Measurements from ENCODE around the gene HYAL1. TPM values are rescaled to one million over a fixed set of nuclear protein-coding genes. Genes with fewer than 3 reads are reported as not detected.
"Not testable (repeated sequence)": the region's sequence is repeated elsewhere in the genome, so short reads cannot be mapped to it uniquely, and the experiment has no call there.

Gene HYAL1
- total RNA-seq, 1 donor from 2014 or later: 7.1 TPM

- Histone ChIP-seq H3K4me3 (ENCODE audit: low read depth, low read length) (no peak overlapping the region), H3K27me3 (ENCODE audit: control insufficient read depth, insufficient read depth, low read length) (no peaks in the 10 kb centered on the region), H3K36me3 (ENCODE audit: control insufficient read depth, insufficient read depth, low read length) (peaks cover 34% of the 10 kb centered on the region)
- DNase-seq (ENCODE audit: low read depth) (no peak), FAIRE-seq (no peak)
- TF ChIP-seq CTCF (IDR thresholded peaks at IDR 0.05; ENCODE audit: insufficient read depth, low read length, severe bottlenecking): no peak
These were observed 14.2 kb downstream of the HYAL1 start for GRCh38 chr3:50289130-50289529.

GRCh38 chr3:50288387-50289007 lies 14.9 kb downstream of the HYAL1 start:
- no peaks in the 10 kb centered on the region for H3K27me3 ChIP-seq (ENCODE audit: control insufficient read depth, insufficient read depth, low read length)
- peaks cover 34% of the 10 kb centered on the region for H3K36me3 ChIP-seq (ENCODE audit: control insufficient read depth, insufficient read depth, low read length)
- no peak overlapping the region for H3K4me3 ChIP-seq (ENCODE audit: low read depth, low read length)
- TF ChIP-seq CTCF (IDR thresholded peaks at IDR 0.05; ENCODE audit: insufficient read depth, low read length, severe bottlenecking): no peak
- FAIRE-seq (no peak), DNase-seq (ENCODE audit: low read depth) (no peak)

- no peak for DNase-seq (ENCODE audit: low read depth)
- no peak for FAIRE-seq
- peaks cover 34% of the 10 kb centered on the region for H3K36me3 ChIP-seq (ENCODE audit: control insufficient read depth, insufficient read depth, low read length)
- no peak for TF ChIP-seq CTCF (IDR thresholded peaks at IDR 0.05; ENCODE audit: insufficient read depth, low read length, severe bottlenecking)
- H3K4me3 ChIP-seq (ENCODE audit: low read depth, low read length): no peak overlapping the region
- no peaks in the 10 kb centered on the region for H3K27me3 ChIP-seq (ENCODE audit: control insufficient read depth, insufficient read depth, low read length)
These were observed 16.1 kb downstream of the HYAL1 start for GRCh38 chr3:50287262-50287661.

GRCh38 chr3:50286322-50287227 lies 16.8 kb downstream of the HYAL1 start:
- H3K36me3 ChIP-seq (ENCODE audit: control insufficient read depth, insufficient read depth, low read length): peaks cover 34% of the 10 kb centered on the region
- FAIRE-seq (no peak), DNase-seq (ENCODE audit: low read depth) (no peak)
- no peak overlapping the region for H3K4me3 ChIP-seq (ENCODE audit: low read depth, low read length)
- TF ChIP-seq CTCF (IDR thresholded peaks at IDR 0.05; ENCODE audit: insufficient read depth, low read length, severe bottlenecking): no peak
- no peaks in the 10 kb centered on the region for H3K27me3 ChIP-seq (ENCODE audit: control insufficient read depth, insufficient read depth, low read length)

- DNase-seq (ENCODE audit: low read depth); H3K4me3 ChIP-seq (ENCODE audit: low read depth, low read length); H3K27me3 ChIP-seq (ENCODE audit: control insufficient read depth, insufficient read depth, low read length); FAIRE-seq: not testable (repeated sequence)
- H3K36me3 ChIP-seq (ENCODE audit: control insufficient read depth, insufficient read depth, low read length): peaks cover 19% of the 10 kb centered on the region
These were observed 19.3 kb downstream of the HYAL1 start for GRCh38 chr3:50284121-50284520.

- DNase-seq (ENCODE audit: low read depth) (no peak), FAIRE-seq (no peak)
- H3K36me3 ChIP-seq (ENCODE audit: control insufficient read depth, insufficient read depth, low read length): no peaks in the 10 kb centered on the region
- H3K4me3 ChIP-seq (ENCODE audit: low read depth, low read length): no peak overlapping the region
- no peak for TF ChIP-seq CTCF (IDR thresholded peaks at IDR 0.05; ENCODE audit: insufficient read depth, low read length, severe bottlenecking)
- no peaks in the 10 kb centered on the region for H3K27me3 ChIP-seq (ENCODE audit: control insufficient read depth, insufficient read depth, low read length)
These were observed 23.9 kb downstream of the HYAL1 start for GRCh38 chr3:50279255-50280016.

Data from bronchial epithelial cell (primary cell).